Brain microvascular endothelial cell (primary cell): ENCODE results near the gene POLR1A.

Experiments
- DNase-seq: peaks from one replicate; pipeline ENCODE4 v3.0.0-alpha.2; 2020
- H3K27ac ChIP-seq: fragments of 250-450 bp; sonication (Bioruptor Pico); 2 replicates; pipeline ENCODE4 v1.5.1; 2020; ENCODE audit warnings: mild to moderate bottlenecking, moderate library complexity
- H3K27me3 ChIP-seq: fragments of 250-450 bp; sonication (Bioruptor Pico); replicated peaks from 2 replicates; pipeline ENCODE4 v1.5.1; 2020; ENCODE audit warnings: mild to moderate bottlenecking
- H3K36me3 ChIP-seq: fragments of 250-450 bp; sonication (Bioruptor Pico); replicated peaks from 2 replicates; pipeline ENCODE4 v1.5.1; 2020; ENCODE audit warnings: mild to moderate bottlenecking
- H3K4me3 ChIP-seq: 2 replicates; pipeline ENCODE4 v1.5.1; 2011; ENCODE audit warnings: low read depth, mild to moderate bottlenecking, control low read depth, low read length, moderate library complexity
- CTCF ChIP-seq: IDR thresholded peaks from 2 replicates; pipeline ENCODE4 v1.5.1; 2011; ENCODE audit warnings: low read depth, mild to moderate bottlenecking, moderate library complexity, low read length, control low read depth, inconsistent platforms; ENCODE audit errors: missing control alignments
- in situ Hi-C: cut with HindIII; loops from 2 replicates; pipeline ENCODE4 v1.10.0; 2017; ENCODE audit warnings: low sequenced_read_pairs, low pct_ligation_motif_present

The POLR1A gene

GRCh38 chr2:85984788-85985187 lies 120.9 kb downstream of the POLR1A start:
- no peak for DNase-seq
- TF ChIP-seq CTCF: no peak
- H3K4me3 ChIP-seq: no peak overlapping the region
- in situ Hi-C loops: no loop called here
- H3K27ac ChIP-seq: no peak overlapping the region
- H3K27me3 ChIP-seq: no peaks in the 10 kb centered on the region
- H3K36me3 ChIP-seq: no peaks in the 10 kb centered on the region

- no peak for DNase-seq
- Histone ChIP-seq H3K36me3 (no peaks in the 10 kb centered on the region), H3K27ac (no peak overlapping the region), H3K4me3 (no peak overlapping the region), H3K27me3 (no peaks in the 10 kb centered on the region)
- no peak for TF ChIP-seq CTCF
- in situ Hi-C loops: no loop called here
These were observed 121.9 kb downstream of the POLR1A start for GRCh38 chr2:85983766-85984165.

- Histone ChIP-seq H3K27me3 (no peaks in the 10 kb centered on the region), H3K4me3 (no peak overlapping the region), H3K36me3 (no peaks in the 10 kb centered on the region), H3K27ac (no peak overlapping the region)
- no peak for TF ChIP-seq CTCF
- no peak for DNase-seq
- in situ Hi-C loops: no loop called here
These were observed 124.0 kb downstream of the POLR1A start for GRCh38 chr2:85981579-85982247.

- Histone ChIP-seq H3K4me3 (no peak overlapping the region), H3K36me3 (no peaks in the 10 kb centered on the region), H3K27ac (no peak overlapping the region), H3K27me3 (no peaks in the 10 kb centered on the region)
- TF ChIP-seq CTCF: no peak
- no peak for DNase-seq
- in situ Hi-C loops: no loop called here
These were observed 126.6 kb downstream of the POLR1A start for GRCh38 chr2:85978883-85979780.

- no peak for DNase-seq
- no peaks in the 10 kb centered on the region for H3K36me3 ChIP-seq
- in situ Hi-C loops: no loop called here
- no peak for TF ChIP-seq CTCF
- H3K27ac ChIP-seq: no peak overlapping the region
- no peak overlapping the region for H3K4me3 ChIP-seq
- H3K27me3 ChIP-seq: no peaks in the 10 kb centered on the region
These were observed 129.4 kb downstream of the POLR1A start for GRCh38 chr2:85976106-85976920.
